ACHN (cell line): ENCODE results near the gene EVA1B.

Experiments
- DNase-seq: peaks from one replicate; pipeline ENCODE4 v3.0.0-alpha.2; 2015
- in situ Hi-C: cut with HindIII; loops from 2 replicates; pipeline ENCODE4 v1.10.0; 2017; ENCODE audit warnings: low sequenced_read_pairs, low pct_ligation_motif_present, low pct_unique_long_range_greater_than_20kb

EVA1B gene

GRCh38 chr1:36322786-36323635, 434 bp downstream of the EVA1B start:
- peak; percentile 35 for DNase-seq
- in situ Hi-C loops = no loop called here

- in situ Hi-C loops = no loop called here
- DNase-seq = no peak
Measured at GRCh38 chr1:36322041-36322785, 1.2 kb downstream of the EVA1B start.

- in situ Hi-C loops = no loop called here
- no peak for DNase-seq
Measured at GRCh38 chr1:36321119-36321951, 2.1 kb downstream of the EVA1B start.

- in situ Hi-C loops = no loop called here
- no peak for DNase-seq
Measured at GRCh38 chr1:36320767-36321118, 2.7 kb downstream of the EVA1B start.

- no peak for DNase-seq
Measured at GRCh38 chr1:36320291-36320761, 3.1 kb downstream of the EVA1B start.

GRCh38 chr1:36309397-36309796, 14.0 kb downstream of the EVA1B start:
- in situ Hi-C loops = no loop called here
- DNase-seq = no peak

More at GRCh38 chr1:36320291-36320761, 3.1 kb downstream of the EVA1B start:
- in situ Hi-C loops = no loop called here

GRCh38 chr1:36307601-36308330, 15.7 kb downstream of the EVA1B start:
- in situ Hi-C loops = no loop called here
- no peak for DNase-seq

GRCh38 chr1:36306902-36307456, 16.5 kb downstream of the EVA1B start:
- in situ Hi-C loops = no loop called here
- DNase-seq = peak; percentile 93

GRCh38 chr1:36306210-36306901, 17.1 kb downstream of the EVA1B start, which contains the start of gene SH3D21:
SH3D21 (plus strand) TSS chr1:36306368; CDS start chr1:36306421, 53 bp downstream.
- peak; percentile 67 for DNase-seq
- in situ Hi-C loops = no loop called here

- no peak for DNase-seq
Measured at GRCh38 chr1:36305915-36306209, 17.6 kb downstream of the EVA1B start.

GRCh38 chr1:36304970-36305914, 18.2 kb downstream of the EVA1B start:
- DNase-seq = no peak
- in situ Hi-C loops = no loop called here

More at GRCh38 chr1:36305915-36306209, 17.6 kb downstream of the EVA1B start:
- in situ Hi-C loops = no loop called here

- in situ Hi-C loops = no loop called here
- no peak for DNase-seq
Measured at GRCh38 chr1:36304521-36304920, 18.9 kb downstream of the EVA1B start.

GRCh38 chr1:36303650-36304360, 19.6 kb downstream of the EVA1B start:
- no peak for DNase-seq
- in situ Hi-C loops = no loop called here

- no peak for DNase-seq
- in situ Hi-C loops = no loop called here
Measured at GRCh38 chr1:36303244-36303643, 20.2 kb downstream of the EVA1B start.

- no peak for DNase-seq
- in situ Hi-C loops = no loop called here
Measured at GRCh38 chr1:36301220-36301619, 22.2 kb downstream of the EVA1B start.

GRCh38 chr1:36300526-36300925, 22.9 kb downstream of the EVA1B start:
- DNase-seq = no peak
- in situ Hi-C loops = no loop called here
